ENCODE results near the gene ETV5.

DNA sequence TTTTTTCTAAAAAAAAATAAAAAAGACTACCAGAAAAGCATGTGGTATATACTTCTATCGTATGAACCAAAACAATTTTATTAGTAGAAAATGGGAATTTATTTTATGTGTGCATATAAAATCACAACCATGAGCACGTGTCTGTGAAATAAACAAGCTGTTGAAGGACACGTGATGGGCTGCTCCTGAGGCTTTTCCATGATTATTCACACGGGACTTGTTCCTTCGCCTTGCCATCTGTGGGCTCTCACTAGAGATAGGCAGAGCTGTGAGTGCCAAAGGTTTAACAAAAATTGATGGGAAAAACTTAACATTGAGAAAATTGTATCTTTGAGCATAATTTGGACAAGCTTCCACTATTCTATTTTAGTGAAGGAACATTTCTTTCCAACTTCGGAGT is 12.4 kb upstream of the ETV5 start:
- TF ChIP-seq FOS (IDR thresholded peaks at IDR 0.05; ENCODE audit: borderline replicate concordance, insufficient read depth, low read length): no peak
- TF ChIP-seq, protein P1, sequence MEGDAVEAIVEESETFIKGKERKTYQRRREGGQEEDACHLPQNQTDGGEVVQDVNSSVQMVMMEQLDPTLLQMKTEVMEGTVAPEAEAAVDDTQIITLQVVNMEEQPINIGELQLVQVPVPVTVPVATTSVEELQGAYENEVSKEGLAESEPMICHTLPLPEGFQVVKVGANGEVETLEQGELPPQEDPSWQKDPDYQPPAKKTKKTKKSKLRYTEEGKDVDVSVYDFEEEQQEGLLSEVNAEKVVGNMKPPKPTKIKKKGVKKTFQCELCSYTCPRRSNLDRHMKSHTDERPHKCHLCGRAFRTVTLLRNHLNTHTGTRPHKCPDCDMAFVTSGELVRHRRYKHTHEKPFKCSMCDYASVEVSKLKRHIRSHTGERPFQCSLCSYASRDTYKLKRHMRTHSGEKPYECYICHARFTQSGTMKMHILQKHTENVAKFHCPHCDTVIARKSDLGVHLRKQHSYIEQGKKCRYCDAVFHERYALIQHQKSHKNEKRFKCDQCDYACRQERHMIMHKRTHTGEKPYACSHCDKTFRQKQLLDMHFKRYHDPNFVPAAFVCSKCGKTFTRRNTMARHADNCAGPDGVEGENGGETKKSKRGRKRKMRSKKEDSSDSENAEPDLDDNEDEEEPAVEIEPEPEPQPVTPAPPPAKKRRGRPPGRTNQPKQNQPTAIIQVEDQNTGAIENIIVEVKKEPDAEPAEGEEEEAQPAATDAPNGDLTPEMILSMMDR (IDR thresholded peaks at IDR 0.05; ENCODE audit: extremely low read depth in 1 of 2, insufficient read depth in 1 of 2, low read depth in 1 of 2, low read length in 2 of 2): no peak
- no peak for TF ChIP-seq EZH2 (IDR thresholded peaks at IDR 0.05; ENCODE audit: borderline replicate concordance, low read depth, low read length, severe bottlenecking)
